HG03280 (cell line): ENCODE measurements around the gene MTARC2.
A peak's percentile ranks its signal among the peaks of the same experiment; 100 is the strongest.
"Not testable (repeated sequence)": the region's sequence is repeated elsewhere in the genome, so short reads cannot be mapped to it uniquely, and the experiment has no call there.

ENCODE experiments used
- ATAC-seq: cut with Tn5 transposase; IDR thresholded peaks from one replicate; pipeline ENCODE4 v1.9.1; 2021; ENCODE audit warnings: mild to moderate bottlenecking, moderate library complexity; ENCODE audit not compliant: unreplicated experiment

The MTARC2 gene

GRCh38 chr1:220732137-220732536 is 16.0 kb upstream of the MTARC2 start:
- ATAC-seq: no peak

GRCh38 chr1:220732621-220733020 is 15.5 kb upstream of the MTARC2 start:
- ATAC-seq: peak; percentile 13

GRCh38 chr1:220733086-220733601 is 15.0 kb upstream of the MTARC2 start:
- peak; percentile 95 for ATAC-seq

- no peak for ATAC-seq
Observed at GRCh38 chr1:220734571-220735326, 13.4 kb upstream of the MTARC2 start.

GRCh38 chr1:220736283-220736682 is 11.8 kb upstream of the MTARC2 start:
- ATAC-seq: not testable (repeated sequence)

- no peak for ATAC-seq
Observed at GRCh38 chr1:220741349-220741748, 6.8 kb upstream of the MTARC2 start.

- no peak for ATAC-seq
Observed at GRCh38 chr1:220741825-220742224, 6.3 kb upstream of the MTARC2 start.

GRCh38 chr1:220742520-220742919 is 5.6 kb upstream of the MTARC2 start:
- no peak for ATAC-seq

- no peak for ATAC-seq
Observed at GRCh38 chr1:220746851-220747250, 1.3 kb upstream of the MTARC2 start.

- peak; percentile 26 for ATAC-seq
Observed at GRCh38 chr1:220747437-220748088, 559 bp upstream of the MTARC2 start.

- no peak for ATAC-seq
Observed at GRCh38 chr1:220748936-220749335, 814 bp downstream of the MTARC2 start.

GRCh38 chr1:220750131-220750515 is 2.0 kb downstream of the MTARC2 start:
- ATAC-seq: no peak

- ATAC-seq: no peak
Observed at GRCh38 chr1:220751111-220751510, 3.0 kb downstream of the MTARC2 start.

GRCh38 chr1:220754212-220754917 is 6.2 kb downstream of the MTARC2 start:
- ATAC-seq: no peak

- ATAC-seq: no peak
Observed at GRCh38 chr1:220754918-220755295, 6.8 kb downstream of the MTARC2 start.

- ATAC-seq: no peak
Observed at GRCh38 chr1:220755309-220755708, 7.2 kb downstream of the MTARC2 start.

GRCh38 chr1:220757441-220757840 is 9.3 kb downstream of the MTARC2 start:
- ATAC-seq: no peak

GRCh38 chr1:220759147-220759546 is 11.0 kb downstream of the MTARC2 start:
- ATAC-seq: no peak

- ATAC-seq: no peak
Observed at GRCh38 chr1:220761688-220762427, 13.7 kb downstream of the MTARC2 start.

GRCh38 chr1:220764757-220765156 is 16.6 kb downstream of the MTARC2 start:
- ATAC-seq: no peak
